Measurements from ENCODE around the gene CEP112. TPM values are rescaled to one million over a fixed set of nuclear protein-coding genes. Genes with fewer than 3 reads are reported as not detected.

The CEP112 gene
- total and polyA plus RNA-seq, 2 of the 8 experiments (the other 6 are each of a cell fraction or from before 2014, with no cell fraction given): 0.62 to 3.1 TPM

DNA sequence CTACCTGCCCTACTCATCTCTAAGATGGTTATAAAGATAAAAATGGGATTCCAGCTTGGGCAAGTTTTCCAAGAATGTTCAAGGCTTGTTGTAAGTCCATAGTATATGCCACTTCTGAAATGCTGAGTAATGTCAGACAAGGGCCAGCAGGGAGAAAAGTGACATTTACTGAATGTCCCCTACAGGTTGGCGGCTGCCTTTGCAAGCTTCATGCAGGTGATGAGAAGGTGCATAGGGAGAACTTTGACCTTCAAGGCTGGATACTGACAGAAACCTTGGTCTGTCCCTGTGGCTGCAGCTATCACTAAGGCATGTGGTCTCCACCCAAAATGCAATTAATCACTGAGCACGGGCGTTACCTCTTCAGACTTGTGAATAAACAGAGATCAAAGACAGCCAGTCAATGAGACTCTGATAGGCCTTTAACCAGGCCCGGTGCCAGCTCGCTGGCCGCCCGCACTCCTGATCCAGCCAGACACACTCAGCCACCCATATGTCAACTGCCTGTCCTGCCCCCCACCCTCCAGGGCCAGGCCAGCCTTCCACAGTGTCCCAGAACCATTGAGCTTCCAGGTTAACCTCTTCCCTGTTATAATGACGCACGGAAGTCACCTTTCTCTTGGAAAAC lies 603.6 kb downstream of the CEP112 start:
- POLR2A ChIA-PET (ENCODE audit: partially characterized antibody): interaction anchor here (0.8 to 3.3 kb wide), 3 partner anchors 15 to 41 kb away, joined by 3 to 26 read pairs (median 3); no protein-coding TSS in a partner anchor
- no peak overlapping the region for H2AFZ ChIP-seq (ENCODE audit: low read length)
- FAIRE-seq: no peak
- TF ChIP-seq SP2 (IDR thresholded peaks at IDR 0.05; ENCODE audit: low read length) (no peak), GABPA (IDR thresholded peaks at IDR 0.05; ENCODE audit: borderline replicate concordance, insufficient read depth, low read length) (no peak), BACH1 (IDR thresholded peaks at IDR 0.05; ENCODE audit: low read length) (peak; percentile 71), SAP30 (IDR thresholded peaks at IDR 0.05; ENCODE audit: insufficient read depth, insufficient replicate concordance, low read length) (no peak), RFX5 (IDR thresholded peaks at IDR 0.05; ENCODE audit: borderline replicate concordance, low read depth, low read length) (no peak), FOSL1 (IDR thresholded peaks at IDR 0.05; ENCODE audit: insufficient read depth, low read depth, low read length) (no peak), SIX5 (IDR thresholded peaks at IDR 0.05; ENCODE audit: low read depth, low read length) (no peak), EP300 (IDR thresholded peaks at IDR 0.05; ENCODE audit: borderline replicate concordance in 1 of 2, low read depth in 2 of 2, low read length in 2 of 2) (no peak), CREB1 (IDR thresholded peaks at IDR 0.05) (no peak), SP1 (IDR thresholded peaks at IDR 0.05; ENCODE audit: low read depth, low read length) (no peak)
- TF ChIP-seq, protein P1, sequence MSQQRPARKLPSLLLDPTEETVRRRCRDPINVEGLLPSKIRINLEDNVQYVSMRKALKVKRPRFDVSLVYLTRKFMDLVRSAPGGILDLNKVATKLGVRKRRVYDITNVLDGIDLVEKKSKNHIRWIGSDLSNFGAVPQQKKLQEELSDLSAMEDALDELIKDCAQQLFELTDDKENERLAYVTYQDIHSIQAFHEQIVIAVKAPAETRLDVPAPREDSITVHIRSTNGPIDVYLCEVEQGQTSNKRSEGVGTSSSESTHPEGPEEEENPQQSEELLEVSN (IDR thresholded peaks at IDR 0.05): no peak
- TF ChIP-seq, protein P2, sequence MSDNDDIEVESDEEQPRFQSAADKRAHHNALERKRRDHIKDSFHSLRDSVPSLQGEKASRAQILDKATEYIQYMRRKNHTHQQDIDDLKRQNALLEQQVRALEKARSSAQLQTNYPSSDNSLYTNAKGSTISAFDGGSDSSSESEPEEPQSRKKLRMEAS (IDR thresholded peaks at IDR 0.05): no peak

More for the DNA sequence above, 603.6 kb downstream of the CEP112 start:
- CTCF ChIA-PET (ENCODE audit: partially characterized antibody): interaction anchor here (1.0 to 4.8 kb wide), 13 partner anchors 10 to 357 kb away, joined by 3 to 24 read pairs (median 4); no protein-coding TSS in a partner anchor
- Histone ChIP-seq H3K4me3 (ENCODE audit: extremely low read depth in 1 of 4, insufficient read depth in 2 of 4, low read depth in 3 of 4, low read length in 4 of 4) (no peak overlapping the region), H3K27ac (ENCODE audit: low read depth, low read length) (no peak overlapping the region), H3K4me1 (replicated peaks in 1 of 4; ENCODE audit: control insufficient read depth in 3 of 4, insufficient read depth in 4 of 4, low read length in 3 of 4) (peaks cover 4 to 19% (median 12%) of the 10 kb centered on the region in 4 experiments), H2AK5ac (ENCODE audit: low read depth, low read length) (no peak overlapping the region), H2BK20ac (ENCODE audit: low read length) (peak overlapping the region; percentile 38; the same call in 1 of the 2 replicates), H3K9ac (replicated peaks in 1 of 4; ENCODE audit: extremely low read depth in 1 of 4, low read depth in 3 of 4, low read length in 3 of 4) (no peak overlapping the region), H3K79me1 (ENCODE audit: low read depth, low read length) (no peaks in the 10 kb centered on the region), H3K56ac (replicated peaks; ENCODE audit: insufficient read length, low read depth, low read length) (no peak overlapping the region), H3K79me2 (ENCODE audit: control insufficient read depth in 1 of 2, insufficient read depth in 2 of 2, low read length in 2 of 2) (no peaks in the 10 kb centered on the region), H2BK120ac (replicated peaks; ENCODE audit: low read depth, low read length) (no peak overlapping the region), H2BK15ac (ENCODE audit: low read length) (no peak overlapping the region), H4K20me1 (replicated peaks in 1 of 2; ENCODE audit: control insufficient read depth in 1 of 2, insufficient read depth in 2 of 2, low read length in 2 of 2) (no peaks in the 10 kb centered on the region), H3K18ac (ENCODE audit: extremely low read depth, low read length) (no peak overlapping the region; the same call in 1 of the 2 replicates), H3K14ac (ENCODE audit: insufficient read length) (no peak overlapping the region), H3K23me2 (ENCODE audit: low read depth, low read length) (no peaks in the 10 kb centered on the region), H3K4me2 (ENCODE audit: insufficient read depth in 1 of 2, low read depth in 2 of 2, low read length in 2 of 2) (no peak overlapping the region), H4K5ac (ENCODE audit: insufficient read length, low read depth, low read length) (no peak overlapping the region), H3K36me3 (ENCODE audit: control insufficient read depth in 2 of 4, insufficient read depth in 4 of 4, low read length in 3 of 4) (no peaks in the 10 kb centered on the region), H3K27me3 (replicated peaks in 1 of 4; ENCODE audit: control insufficient read depth in 3 of 4, extremely low read depth in 1 of 4, insufficient read depth in 3 of 4, low read length in 3 of 4) (no peaks in the 10 kb centered on the region), H2BK12ac (ENCODE audit: low read depth, low read length) (0 out of 2 replicates have a peak overlapping the region, but pooled peaks have one; percentile 51), H3K23ac (ENCODE audit: insufficient read length) (no peak overlapping the region), H2BK5ac (ENCODE audit: low read depth, low read length) (no peak overlapping the region), H3K9me3 (ENCODE audit: insufficient read depth in 2 of 2, low read depth in 1 of 2, low read length in 1 of 2) (no peaks in the 10 kb centered on the region), H3K4ac (replicated peaks; ENCODE audit: insufficient read length, low read depth, low read length) (no peak overlapping the region), H4K8ac (ENCODE audit: extremely low read depth, insufficient read depth, low read length) (no peak overlapping the region), H4K91ac (replicated peaks; ENCODE audit: insufficient read length, low read length) (no peak overlapping the region)
- DNase-seq (ENCODE audit: low read depth in 1 of 2, low spot score in 2 of 2): no peak
- WGBS, 2 experiments (ENCODE audit: extremely low coverage in 1 of 2, insufficient coverage in 1 of 2, insufficient read length in 1 of 2, insufficient replicate concordance in 2 of 2, low coverage in 1 of 2, low lambda C conversion rate in 2 of 2, missing lambda C conversion rate in 1 of 2): 93% methylated on average over 9 of the region's 9 CpGs; no CpG with 5 or more reads in 1 of the 2 experiments

Data from H1 (cell line).